GM19238 (cell line): ENCODE results near the gene RBM33.
"Not testable (repeated sequence)": the region's sequence is repeated elsewhere in the genome, so short reads cannot be mapped to it uniquely, and the experiment has no call there.

Experiments
- DNase-seq: peaks from one replicate; pipeline ENCODE4 v3.0.0; 2011; ENCODE audit warnings: low spot score; ENCODE audit not compliant: insufficient read length

The RBM33 gene

DNA sequence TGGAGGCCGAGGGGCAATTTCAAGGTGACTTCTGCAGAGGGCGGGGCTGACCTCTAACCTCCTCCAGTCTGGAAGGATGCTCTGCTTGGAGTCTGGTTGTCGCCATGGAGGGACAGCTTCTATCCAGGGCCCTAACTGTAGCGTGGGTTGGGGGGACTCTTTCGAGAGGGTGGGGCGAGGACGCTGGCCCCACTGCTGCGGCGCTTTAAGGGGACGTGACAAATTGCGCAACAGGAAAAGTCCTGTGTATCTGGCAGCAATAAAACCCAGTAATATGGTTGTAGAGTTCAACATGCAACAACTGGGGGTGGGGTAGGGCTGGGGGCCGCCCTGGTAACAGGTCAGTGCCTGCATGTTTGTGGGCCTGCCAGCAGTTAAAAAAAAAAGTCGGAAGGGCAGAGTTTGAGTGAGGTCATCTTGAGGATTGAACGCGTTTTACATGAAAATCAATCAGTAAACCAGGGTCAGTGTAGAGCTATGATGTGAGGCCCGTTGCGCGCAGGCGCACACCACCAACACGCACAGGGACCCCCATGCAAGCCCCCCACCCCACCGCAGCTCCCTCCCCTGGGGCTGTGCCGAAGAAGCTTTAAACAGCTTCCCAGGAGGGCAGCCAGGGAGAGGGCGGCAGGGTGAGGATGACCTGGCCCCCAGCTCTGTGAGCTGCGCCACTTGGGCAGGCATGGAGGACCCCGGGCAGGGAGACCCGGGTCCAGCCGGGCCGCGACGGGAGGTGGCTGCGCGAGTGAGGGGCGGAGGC, 163.5 kb downstream of the RBM33 start:
- no peak for DNase-seq

- DNase-seq = no peak
Measured at GRCh38 chr7:155808549-155809331, 164.3 kb downstream of the RBM33 start.

DNA sequence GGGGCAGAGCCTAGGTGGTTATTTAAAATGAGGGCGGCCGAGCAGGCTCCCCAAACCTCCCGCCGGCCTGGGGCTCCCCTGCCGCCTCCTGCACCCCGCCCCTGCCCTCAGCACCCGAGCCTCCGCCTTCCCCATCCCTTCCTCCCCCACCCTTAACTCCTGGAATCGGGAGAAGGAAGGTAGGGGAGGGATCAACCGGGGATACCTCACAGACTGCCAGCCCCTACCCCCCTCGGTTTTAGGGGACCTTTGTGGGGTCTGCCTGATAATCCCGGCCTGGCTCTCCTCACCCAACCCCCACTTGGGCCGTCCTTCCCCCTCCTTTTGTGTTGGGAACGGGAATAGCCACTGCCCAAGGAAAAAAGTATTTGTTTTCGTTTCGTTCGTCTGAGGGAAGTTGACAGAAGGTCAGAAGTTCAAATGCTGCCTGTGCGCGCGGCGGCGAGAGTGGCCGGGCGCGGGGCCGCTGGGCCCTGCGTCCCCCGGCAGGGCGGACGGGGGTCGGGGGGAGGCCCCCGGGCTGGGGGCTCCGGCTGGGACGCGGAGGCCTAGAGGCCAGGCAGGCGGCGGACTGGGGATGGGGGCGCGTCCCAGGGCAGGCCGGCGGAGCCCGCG, 165.0 kb downstream of the RBM33 start:
- no peak for DNase-seq

GRCh38 chr7:155809947-155810769, 165.7 kb downstream of the RBM33 start:
- no peak for DNase-seq

DNA sequence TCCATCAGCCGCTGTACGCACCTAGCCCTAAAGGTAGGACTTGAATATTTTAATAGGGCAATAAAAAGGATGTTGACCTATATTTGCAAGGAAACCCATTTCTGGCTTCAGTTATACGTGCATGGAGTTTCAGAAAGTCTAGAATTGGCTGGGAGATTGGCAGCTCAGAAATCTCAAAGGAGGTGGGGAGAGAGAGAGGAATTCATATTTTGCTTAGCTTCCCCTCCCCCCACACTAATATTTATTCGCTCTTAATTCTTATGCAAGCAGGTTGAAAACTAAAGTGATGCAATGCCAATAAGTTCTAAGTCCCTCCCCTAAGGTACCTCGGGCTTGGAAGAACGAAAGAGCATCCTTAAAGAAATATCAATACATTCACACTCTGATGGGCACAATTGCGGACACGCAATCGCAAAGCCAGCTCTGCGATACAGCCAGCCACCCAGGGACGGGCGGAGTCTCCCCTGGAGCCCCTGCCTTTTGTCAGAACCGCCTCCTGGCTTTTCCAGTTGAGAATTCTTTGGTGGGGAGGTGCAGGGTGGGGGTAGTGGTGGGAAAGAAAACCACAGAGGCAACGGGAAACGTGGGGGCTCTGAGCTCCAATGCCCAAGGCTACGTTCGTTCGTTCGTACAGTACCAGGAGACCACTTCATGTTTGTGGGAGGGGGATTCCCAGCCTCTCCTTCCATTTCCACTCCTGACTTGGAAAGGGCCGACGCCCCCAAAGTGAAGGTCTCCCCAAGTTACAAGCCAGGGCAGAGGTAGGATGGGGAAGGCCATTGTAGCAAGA, 166.5 kb downstream of the RBM33 start:
- no peak for DNase-seq

DNA sequence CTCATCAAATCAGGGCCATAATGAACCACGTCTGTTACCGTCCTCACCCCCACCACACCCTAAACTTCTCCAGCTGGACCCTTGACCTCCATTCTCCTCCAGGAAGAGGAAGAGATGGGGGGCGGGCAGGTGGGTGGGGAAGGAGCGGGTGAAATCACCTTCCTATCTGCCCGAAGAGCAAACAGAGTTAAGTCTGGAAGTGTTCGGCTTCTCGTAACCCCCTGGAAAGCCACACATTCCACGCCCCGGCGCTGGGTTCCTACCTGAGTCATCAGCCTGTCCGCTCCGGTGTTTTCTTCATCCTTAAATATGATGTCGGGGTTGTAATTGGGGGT, 167.1 kb downstream of the RBM33 start:
- DNase-seq = no peak

DNA sequence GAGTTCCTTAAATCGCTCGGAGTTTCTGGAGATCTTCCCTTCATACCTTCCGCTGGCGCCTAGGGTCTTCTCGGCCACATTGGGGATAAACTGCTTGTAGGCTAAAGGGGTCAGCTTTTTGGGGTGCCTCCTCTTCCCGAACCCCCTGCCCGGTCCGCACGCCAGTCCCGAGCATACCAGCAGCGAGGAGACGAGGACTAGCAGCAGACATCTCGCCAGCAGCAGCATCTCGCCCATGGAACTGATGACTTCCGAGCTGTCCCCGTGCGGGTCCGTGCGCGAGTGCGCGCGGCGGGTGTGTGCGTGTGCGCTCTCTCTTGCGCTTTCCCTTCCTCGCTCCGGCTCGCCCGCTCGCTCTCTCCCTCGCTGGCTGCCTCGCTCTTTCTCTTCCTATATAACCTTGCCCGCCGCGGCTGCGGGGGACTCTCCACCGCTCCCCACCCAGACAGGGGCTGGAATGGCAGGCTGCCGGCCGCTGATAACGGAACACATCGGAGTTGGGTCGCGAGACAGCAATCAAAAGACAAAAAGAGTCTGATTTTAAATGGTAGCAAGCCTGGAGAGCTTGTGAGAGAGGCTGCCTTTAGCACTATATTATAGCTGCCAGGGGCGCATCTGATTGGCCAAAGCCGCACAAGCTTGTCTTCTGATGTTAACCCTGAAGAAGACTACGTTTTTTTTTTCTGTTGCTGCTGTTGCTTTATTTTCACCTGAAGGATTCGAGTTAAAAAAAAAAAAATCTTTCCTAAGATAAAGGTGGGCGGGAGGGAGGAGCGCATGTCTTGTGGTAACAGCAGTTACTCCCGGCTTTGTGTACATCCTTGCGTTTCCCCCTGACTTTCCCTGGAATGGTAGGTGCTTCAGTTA, 167.7 kb downstream of the RBM33 start, which contains the start of gene SHH:
Gene SHH, minus strand, starts transcription at position 569 of the 867 bp plus-strand sequence. Its CDS starts 341 bp downstream, at position 228.
- DNase-seq = no peak

DNA sequence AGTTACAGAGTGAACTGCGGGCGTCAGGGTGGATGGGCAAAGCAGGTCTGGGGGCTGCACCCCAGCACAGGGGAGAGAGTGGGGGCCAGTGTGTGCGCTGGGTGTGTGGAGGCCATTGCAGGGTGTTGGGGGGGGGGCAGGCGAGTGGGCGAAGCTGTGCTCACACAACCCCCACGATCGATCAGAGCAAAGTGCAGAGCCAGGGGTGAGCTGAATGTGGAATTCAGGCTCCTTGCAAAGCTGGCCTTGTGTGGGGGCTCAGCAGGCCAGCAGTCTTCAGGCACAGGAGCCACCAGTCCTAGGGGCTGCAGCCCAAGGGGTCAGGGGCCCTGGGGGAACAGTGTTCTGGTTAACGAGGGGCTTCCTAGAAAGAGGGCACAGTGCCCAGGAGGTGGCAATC, 168.7 kb downstream of the RBM33 start:
- no peak for DNase-seq

GRCh38 chr7:155813546-155814315, 169.3 kb downstream of the RBM33 start:
- DNase-seq = no peak

GRCh38 chr7:155814316-155815276, 170.1 kb downstream of the RBM33 start:
- DNase-seq = no peak

DNA sequence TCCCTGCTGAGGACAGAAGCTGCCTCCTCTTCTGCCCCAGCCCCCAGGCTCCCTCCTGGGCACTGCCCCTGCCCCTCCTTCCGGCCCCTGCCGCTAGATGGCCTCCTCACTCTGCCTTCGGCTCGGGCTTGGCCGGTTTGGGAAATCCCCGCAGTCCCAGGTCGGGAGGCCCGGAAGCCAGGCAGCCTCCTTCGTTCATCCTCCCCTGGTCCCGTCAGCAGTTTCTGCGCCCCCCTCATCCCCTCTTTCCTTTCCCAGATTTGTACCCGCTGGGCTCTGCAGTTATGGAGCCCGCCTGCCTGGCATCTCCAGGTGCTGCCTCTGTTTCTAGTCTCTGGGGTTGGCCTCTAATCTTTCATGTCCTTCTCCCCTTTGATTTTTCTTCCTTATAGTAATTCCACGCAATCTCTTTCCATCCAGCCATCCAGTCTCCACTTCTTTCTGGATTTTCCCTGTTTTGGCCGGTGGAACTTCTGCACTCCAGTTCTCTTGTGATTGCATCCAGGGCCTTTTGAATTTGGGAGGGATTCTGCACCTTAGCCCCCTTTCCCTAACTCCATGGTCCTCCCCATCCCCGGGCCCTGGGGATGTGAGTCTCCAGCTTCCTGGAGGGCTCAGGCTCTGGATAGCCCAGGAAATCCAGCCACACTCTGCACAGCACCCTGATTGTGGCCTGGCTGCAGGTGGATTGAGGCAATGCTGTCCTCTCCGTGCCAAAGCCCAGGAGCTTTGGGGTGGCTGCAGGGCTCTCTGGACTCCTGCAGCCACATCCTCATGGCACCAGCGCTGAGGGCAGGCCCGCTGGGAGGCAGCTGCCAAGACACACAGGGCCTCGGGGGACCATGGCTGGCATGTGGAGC, 171.1 kb downstream of the RBM33 start:
- DNase-seq = peak; percentile 76

- DNase-seq = no peak
Measured at GRCh38 chr7:155816192-155816508, 171.7 kb downstream of the RBM33 start.

DNA sequence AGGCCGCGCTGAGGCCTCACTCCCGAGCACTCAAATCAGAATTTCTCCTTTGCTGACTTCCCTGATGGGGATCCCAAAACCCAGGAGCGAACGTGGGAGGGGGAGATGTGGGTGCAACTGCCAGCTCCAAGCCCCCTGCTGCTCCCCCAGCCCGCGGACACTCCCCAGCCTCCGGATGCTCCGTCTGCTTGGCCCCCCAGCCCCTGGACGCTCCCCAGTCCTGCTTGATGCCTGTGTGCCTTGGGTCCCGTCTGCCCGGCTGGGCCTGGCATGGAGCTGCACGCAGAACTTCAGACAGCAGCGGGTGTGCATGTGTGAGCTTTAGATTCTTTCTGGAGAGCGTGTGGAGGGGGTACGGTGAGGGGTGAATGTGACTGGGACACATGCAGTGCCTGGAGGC, 172.5 kb downstream of the RBM33 start:
- DNase-seq = no peak

- DNase-seq = not testable (repeated sequence)
Measured at GRCh38 chr7:155817515-155817914, 173.1 kb downstream of the RBM33 start.

DNA sequence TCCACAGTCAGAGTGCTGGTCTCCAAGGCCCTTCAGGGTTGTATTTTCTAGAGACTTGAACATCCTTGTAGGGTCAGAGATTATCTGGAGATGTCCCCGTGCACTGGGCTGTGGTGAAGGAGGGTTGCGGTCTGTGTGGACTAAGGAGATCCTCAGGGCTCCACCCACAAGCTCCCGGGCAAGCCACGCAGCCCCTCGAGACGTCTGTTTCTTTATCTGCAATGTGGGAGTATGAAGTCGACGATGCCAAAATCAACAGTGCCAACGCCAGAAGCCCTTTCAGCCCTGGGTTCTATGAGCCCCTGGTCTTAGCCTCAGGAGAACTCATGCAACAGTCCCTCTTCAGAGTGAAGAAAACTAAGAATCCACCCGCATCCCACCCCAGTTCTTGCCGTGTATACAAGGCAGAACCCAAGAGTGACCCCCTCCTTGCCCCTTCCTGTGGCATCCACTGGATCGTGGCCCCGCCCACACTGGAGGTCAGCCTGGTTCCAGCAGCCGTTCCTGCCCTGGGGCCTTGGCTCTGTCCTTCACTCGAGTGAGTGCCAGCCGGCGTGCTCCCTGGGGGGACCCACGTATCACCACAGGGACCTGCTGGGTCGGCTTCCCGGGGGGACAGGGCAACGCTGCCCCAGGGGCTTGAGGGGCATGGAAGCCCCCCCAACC, 173.8 kb downstream of the RBM33 start:
- no peak for DNase-seq

DNA sequence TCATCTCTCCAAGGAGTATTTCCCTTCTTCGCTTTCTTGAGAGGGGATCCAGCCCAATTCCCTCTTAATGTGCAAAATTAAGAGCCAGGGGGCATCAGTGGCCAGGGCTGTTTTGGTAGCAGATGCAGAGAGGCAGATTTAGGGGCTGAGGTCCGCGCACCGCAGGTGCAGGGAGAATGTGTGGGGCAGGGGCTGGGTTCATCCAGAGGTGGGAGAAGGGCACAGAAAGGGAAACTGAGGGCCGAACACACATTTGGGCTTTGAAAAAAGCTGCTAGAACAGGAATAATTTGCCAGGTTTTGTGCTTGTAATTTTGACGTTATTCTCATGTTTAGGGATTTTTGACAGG, 174.3 kb downstream of the RBM33 start:
- DNase-seq = no peak

- no peak for DNase-seq
Measured at GRCh38 chr7:155819186-155819585, 174.7 kb downstream of the RBM33 start.
